ENCODE data around the gene ZDHHC1.

DNA sequence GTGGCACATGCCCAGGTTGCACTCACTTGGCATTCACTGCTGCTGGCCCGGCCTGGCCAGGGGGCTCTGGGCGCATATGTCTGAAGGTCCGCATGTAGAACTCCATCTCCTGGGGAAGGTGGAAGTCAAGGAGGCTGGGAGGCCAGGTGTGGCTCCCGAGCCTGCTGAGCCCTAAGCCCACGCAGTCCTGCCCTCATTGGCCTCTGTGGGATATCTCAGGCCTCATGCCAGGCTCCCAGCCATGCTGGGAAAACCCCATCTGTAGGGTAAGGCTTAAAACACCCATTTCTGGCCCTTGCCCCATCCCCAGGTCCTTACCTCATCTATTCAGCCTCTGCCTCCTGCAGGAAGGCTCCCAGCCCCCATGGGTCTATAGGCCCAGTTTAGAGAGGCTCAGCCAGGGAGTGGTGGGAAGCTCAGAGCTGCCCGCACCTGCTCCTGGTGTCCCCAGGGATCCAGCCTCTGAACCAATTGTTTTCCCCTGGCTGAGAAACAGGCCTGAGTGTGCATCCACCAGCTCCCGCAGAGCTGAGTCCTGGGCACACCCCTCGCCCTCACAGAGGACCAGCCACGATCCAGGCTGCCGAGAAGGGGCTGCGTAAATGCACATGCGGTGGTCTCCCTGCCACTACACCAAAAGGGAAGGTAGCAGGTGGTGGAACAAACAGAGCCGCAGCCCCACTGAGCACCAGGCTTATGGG, 20.7 kb downstream of the ZDHHC1 start:
- TF ChIP-seq, protein P1, sequence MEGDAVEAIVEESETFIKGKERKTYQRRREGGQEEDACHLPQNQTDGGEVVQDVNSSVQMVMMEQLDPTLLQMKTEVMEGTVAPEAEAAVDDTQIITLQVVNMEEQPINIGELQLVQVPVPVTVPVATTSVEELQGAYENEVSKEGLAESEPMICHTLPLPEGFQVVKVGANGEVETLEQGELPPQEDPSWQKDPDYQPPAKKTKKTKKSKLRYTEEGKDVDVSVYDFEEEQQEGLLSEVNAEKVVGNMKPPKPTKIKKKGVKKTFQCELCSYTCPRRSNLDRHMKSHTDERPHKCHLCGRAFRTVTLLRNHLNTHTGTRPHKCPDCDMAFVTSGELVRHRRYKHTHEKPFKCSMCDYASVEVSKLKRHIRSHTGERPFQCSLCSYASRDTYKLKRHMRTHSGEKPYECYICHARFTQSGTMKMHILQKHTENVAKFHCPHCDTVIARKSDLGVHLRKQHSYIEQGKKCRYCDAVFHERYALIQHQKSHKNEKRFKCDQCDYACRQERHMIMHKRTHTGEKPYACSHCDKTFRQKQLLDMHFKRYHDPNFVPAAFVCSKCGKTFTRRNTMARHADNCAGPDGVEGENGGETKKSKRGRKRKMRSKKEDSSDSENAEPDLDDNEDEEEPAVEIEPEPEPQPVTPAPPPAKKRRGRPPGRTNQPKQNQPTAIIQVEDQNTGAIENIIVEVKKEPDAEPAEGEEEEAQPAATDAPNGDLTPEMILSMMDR (IDR thresholded peaks at IDR 0.05), result no peak
- TF ChIP-seq POLR2A (IDR thresholded peaks at IDR 0.05; ENCODE audit: low read depth) (no peak), POLR2AphosphoS5 (IDR thresholded peaks at IDR 0.05) (no peak), EP300 (IDR thresholded peaks at IDR 0.05) (no peak)
